Mucosa of rectum (tissue), 2 donors: ENCODE data around the gene GFRAL.

Source experiments
- H3K27ac ChIP-seq, 2 donors: one replicate each; pipeline ENCODE4 v1.7.0; 2013; ENCODE audit warnings: inconsistent platforms in 2 of 2, low read depth in 2 of 2, low read length in 2 of 2
- H3K27me3 ChIP-seq, 2 donors: one replicate each; pipeline ENCODE4 v1.7.0; 2013; ENCODE audit warnings: low read length in 2 of 2; ENCODE audit not compliant: control insufficient read depth in 2 of 2, insufficient read depth in 2 of 2
- H3K36me3 ChIP-seq, 2 donors: one replicate each; pipeline ENCODE4 v1.7.0; 2013; ENCODE audit warnings: low read length in 2 of 2; ENCODE audit not compliant: control insufficient read depth in 2 of 2, insufficient read depth in 2 of 2
- H3K4me1 ChIP-seq, 2 donors: one replicate each; pipeline ENCODE4 v1.7.0; 2013; ENCODE audit warnings: low read length in 2 of 2, mild to moderate bottlenecking in 1 of 2; ENCODE audit not compliant: control insufficient read depth in 2 of 2, insufficient read depth in 2 of 2
- H3K4me3 ChIP-seq, 2 donors: one replicate each; pipeline ENCODE4 v1.7.0; 2013; ENCODE audit warnings: low read length in 2 of 2
- H3K9ac ChIP-seq, 2 donors: one replicate each; pipeline ENCODE4 v1.7.0; 2013; ENCODE audit warnings: low read length in 2 of 2, low read depth in 1 of 2, mild to moderate bottlenecking in 1 of 2
- H3K9me3 ChIP-seq, 2 donors: one replicate each; pipeline ENCODE4 v1.7.0; 2013; ENCODE audit warnings: low read length in 2 of 2; ENCODE audit not compliant: control insufficient read depth in 2 of 2
- donor health status: healthy.
- donor health status: Normal muscosa, but diverticular disease.

Gene GFRAL

GRCh38 chr6:55450005-55450404 is 122.7 kb downstream of the GFRAL start:
- H3K4me3 ChIP-seq = no peak overlapping the region
- H3K4me1 ChIP-seq = no peaks in the 10 kb centered on the region
- no peaks in the 10 kb centered on the region for H3K27me3 ChIP-seq
- H3K9ac ChIP-seq = no peak overlapping the region
- no peaks in the 10 kb centered on the region for H3K36me3 ChIP-seq
- no peak overlapping the region for H3K27ac ChIP-seq
- no peaks in the 10 kb centered on the region for H3K9me3 ChIP-seq
